Thyroid gland (tissue), 4 donors: ENCODE data around the gene BOC. TPM values are rescaled to one million over a fixed set of nuclear protein-coding genes. Genes with fewer than 3 reads are reported as not detected.
A peak's percentile ranks its signal among the peaks of the same experiment; 100 is the strongest.

Source experiments
- DNase-seq, 2 donors: peaks; one replicate each; pipeline ENCODE4 v3.0.0-alpha.2; 2019
- H3K27ac ChIP-seq, 3 donors: fragments of 200-600 bp; sonication (generic); 1 replicate in 2 of 3; 2 replicates in 1 of 3; pipeline ENCODE4 v1.5.1; 2016 to 2019; ENCODE audit warnings: mild to moderate bottlenecking in 1 of 3, moderate library complexity in 1 of 3
- H3K27me3 ChIP-seq: fragments of 200-600 bp; sonication (generic); one replicate; pipeline ENCODE4 v1.5.1; 2019
- H3K36me3 ChIP-seq, 2 donors: fragments of 200-600 bp; sonication (generic); one replicate each; pipeline ENCODE4 v1.5.1; 2016 to 2019
- H3K4me1 ChIP-seq, 2 donors: fragments of 200-600 bp; sonication (generic); one replicate each; pipeline ENCODE4 v1.5.1; 2017 to 2019
- H3K4me3 ChIP-seq, 3 donors: fragments of 200-600 bp; sonication (generic); replicated peaks in 1 of 3; 1 replicate in 2 of 3; 2 replicates in 1 of 3; pipeline ENCODE4 v1.5.1; 2016; ENCODE audit warnings: mild to moderate bottlenecking in 1 of 3
- H3K9me3 ChIP-seq: fragments of 200-600 bp; sonication (generic); one replicate; pipeline ENCODE4 v1.5.1; 2017
- CTCF ChIP-seq, 6 experiments: fragments of 200-600 bp in 3 of 6; fragments of 450-650 bp in 3 of 6; sonication (generic) in 3 of 6; IDR thresholded peaks; one replicate each; pipeline ENCODE4 v1.5.1; 2016 to 2019; ENCODE audit warnings: antibody characterized with exemption in 6 of 6, mild to moderate bottlenecking in 2 of 6, inconsistent platforms in 1 of 6, moderate library complexity in 1 of 6
- POLR2A ChIP-seq, 2 donors: fragments of 450-650 bp; IDR thresholded peaks; one replicate each; pipeline ENCODE4 v1.6.1; 2017; ENCODE audit warnings: antibody characterized with exemption in 2 of 2, mild to moderate bottlenecking in 2 of 2, moderate library complexity in 1 of 2
- WGBS, 2 donors: methylation state at CpG; one replicate each; pipeline ENCODE4 v1.1.5; 2017; 5-methylcytosine and 5-hydroxymethylcytosine counted together
- intact Hi-C: fragments of 100-400 bp; cut with DNase I; formaldehyde crosslinking; loops from one replicate; pipeline ENCODE4 v1.15.1; 2023
- total RNA-seq, 4 donors: library from RNA; depleted of rRNA; stranded (reverse); fragments of >200 nt; gene quantifications; one replicate each; pipeline ENCODE4 v1.2.3, GENCODE V29; 2016

The BOC gene
- total RNA-seq, 4 donors from 2014 or later, result 40.2 to 68.3 (median 51.2) TPM

DNA sequence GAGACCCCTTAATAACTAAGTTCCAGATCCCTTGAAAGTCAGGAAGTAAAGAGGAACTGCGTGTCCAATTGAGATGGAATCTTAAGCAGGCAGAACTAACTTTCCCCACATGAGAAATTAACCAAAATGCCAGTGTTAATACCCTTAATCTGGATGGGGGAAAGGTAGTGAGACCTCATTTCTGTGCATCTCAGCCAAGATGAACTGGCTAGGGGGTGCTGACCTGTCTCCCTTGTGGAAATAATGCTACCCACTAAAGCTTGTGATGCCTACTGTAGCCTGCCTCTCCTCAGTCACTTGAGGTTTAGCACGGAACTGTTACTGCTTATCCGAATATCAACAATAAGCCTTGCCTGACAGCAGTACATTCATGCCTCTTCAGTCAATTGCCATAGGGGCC, 15.1 kb downstream of the BOC start:
- 94 to 99% methylated on average over 3 of the region's 3 CpGs for WGBS, 2 donors
- DNase-seq, result no peak
- no peak for TF ChIP-seq POLR2A (IDR thresholded peaks at IDR 0.05)
- TF ChIP-seq CTCF (IDR thresholded peaks at IDR 0.05), result no peak
- Histone ChIP-seq H3K4me1 (peaks cover 15 to 33% of the 10 kb centered on the region in 2 donors), H3K27me3 (no peaks in the 10 kb centered on the region), H3K27ac (peak overlapping the region in 1 of 3 donors; percentile 17), H3K9me3 (no peaks in the 10 kb centered on the region), H3K36me3 (no peaks in the 10 kb centered on the region), H3K4me3 (no peak overlapping the region)
- intact Hi-C loops, result no loop called here

DNA sequence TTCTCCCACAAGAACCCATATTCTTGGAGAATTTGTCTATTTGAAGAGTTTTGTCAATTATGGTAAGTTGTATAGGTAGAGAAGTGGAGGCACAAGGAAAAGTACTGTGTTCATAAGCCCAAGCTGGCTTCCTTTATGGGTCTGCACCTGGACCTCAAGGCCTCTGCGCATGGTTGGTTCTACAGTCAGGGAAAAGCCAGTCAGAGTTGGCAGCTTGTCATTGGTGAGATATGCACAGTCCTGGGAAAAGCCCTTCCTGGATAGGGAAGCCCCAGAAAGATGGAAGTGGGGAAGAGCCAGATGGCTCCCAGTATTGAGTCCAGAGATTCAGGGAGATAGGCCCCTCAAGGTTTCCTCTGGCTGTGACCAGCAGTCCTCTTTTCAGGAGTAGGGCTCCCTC, 15.8 kb downstream of the BOC start:
- peaks cover 18 to 33% of the 10 kb centered on the region in 2 donors for H3K4me1 ChIP-seq
- no peak for TF ChIP-seq CTCF (IDR thresholded peaks at IDR 0.05)
- H3K36me3 ChIP-seq, result no peaks in the 10 kb centered on the region
- no peak overlapping the region for H3K4me3 ChIP-seq
- WGBS, 2 donors, result 93 to 94% methylated on average over 1 of the region's 1 CpG
- no peaks in the 10 kb centered on the region for H3K9me3 ChIP-seq
- H3K27me3 ChIP-seq, result no peaks in the 10 kb centered on the region
- DNase-seq, result peak; percentile 30 to 41
- no peak overlapping the region for H3K27ac ChIP-seq
- intact Hi-C loops, result no loop called here

GRCh38 chr3:113228498-113229286, 17.3 kb downstream of the BOC start:
- intact Hi-C loops, result no loop called here
- whole genome bisulfite sequencing, 2 donors, result 59 to 61% methylated on average over 6 of the region's 6 CpGs
- no peak overlapping the region for H3K4me3 ChIP-seq
- no peaks in the 10 kb centered on the region for H3K27me3 ChIP-seq
- H3K36me3 ChIP-seq, result no peaks in the 10 kb centered on the region
- peaks cover 17 to 34% of the 10 kb centered on the region in 2 donors for H3K4me1 ChIP-seq
- H3K27ac ChIP-seq, result peak overlapping the region in 1 of 3 donors; percentile 3
- no peaks in the 10 kb centered on the region for H3K9me3 ChIP-seq
- DNase-seq, result no peak
- no peak for TF ChIP-seq CTCF (IDR thresholded peaks at IDR 0.05)
- TF ChIP-seq POLR2A (IDR thresholded peaks at IDR 0.05), result no peak

DNA sequence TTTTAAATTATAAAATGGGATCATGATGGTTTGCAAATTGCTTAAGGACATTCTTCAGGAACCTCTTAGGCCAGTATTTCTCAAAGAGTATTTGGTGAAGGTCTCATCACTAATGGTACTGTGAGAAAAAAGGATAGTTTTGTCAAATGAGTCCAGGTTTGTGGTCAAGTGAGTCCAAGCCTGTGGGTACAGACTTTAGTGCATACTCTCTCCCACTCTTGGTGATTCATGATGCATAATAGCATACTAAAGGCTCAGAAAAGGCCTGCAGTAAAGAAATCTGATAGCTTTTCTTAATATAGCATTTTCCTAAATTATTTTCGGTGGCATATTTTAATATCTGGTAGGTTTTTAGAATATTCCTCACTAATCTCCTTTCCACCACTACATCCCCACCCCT, 20.0 kb downstream of the BOC start:
- H3K4me3 ChIP-seq, result no peak overlapping the region
- no peaks in the 10 kb centered on the region for H3K27me3 ChIP-seq
- no peaks in the 10 kb centered on the region for H3K36me3 ChIP-seq
- H3K27ac ChIP-seq, result peak overlapping the region in 2 of 3 donors; percentile 9 to 50
- H3K9me3 ChIP-seq, result no peaks in the 10 kb centered on the region
- TF ChIP-seq CTCF (IDR thresholded peaks at IDR 0.05) (no peak), POLR2A (IDR thresholded peaks at IDR 0.05) (no peak)
- H3K4me1 ChIP-seq, result peaks cover 29 to 46% of the 10 kb centered on the region in 2 donors
- 82 to 88% methylated on average over 1 of the region's 1 CpG for WGBS, 2 donors
- intact Hi-C loops, result no loop called here
- no peak for DNase-seq

GRCh38 chr3:113231827-113232253, 20.5 kb downstream of the BOC start:
- H3K4me1 ChIP-seq, result peaks cover 28 to 43% of the 10 kb centered on the region in 2 donors
- WGBS, 2 donors, result 0 to 13% methylated on average over 1 of the region's 1 CpG
- peak; percentile 77 to 82 for DNase-seq
- TF ChIP-seq POLR2A (IDR thresholded peaks at IDR 0.05), result no peak
- no peak for TF ChIP-seq CTCF (IDR thresholded peaks at IDR 0.05)
- no peaks in the 10 kb centered on the region for H3K27me3 ChIP-seq
- H3K9me3 ChIP-seq, result no peaks in the 10 kb centered on the region
- no peak overlapping the region for H3K4me3 ChIP-seq
- peak overlapping the region in 1 of 3 donors; percentile 50 for H3K27ac ChIP-seq
- intact Hi-C loops, result no loop called here
- no peaks in the 10 kb centered on the region for H3K36me3 ChIP-seq
